Measurements from ENCODE around the gene CHST13.
"Not testable (repeated sequence)": the region's sequence is repeated elsewhere in the genome, so short reads cannot be mapped to it uniquely, and the experiment has no call there.

CHST13 gene

GRCh38 chr3:126556637-126557414 is 32.9 kb downstream of the CHST13 start:
- DNase-seq, result no peak

GRCh38 chr3:126557415-126557745 is 33.4 kb downstream of the CHST13 start:
- DNase-seq, result no peak

- DNase-seq, result no peak
Measured at GRCh38 chr3:126557761-126558160, 33.8 kb downstream of the CHST13 start.

GRCh38 chr3:126558336-126559071 is 34.5 kb downstream of the CHST13 start, which contains the start of gene C3orf22:
C3orf22 (minus strand) TSS chr3:126558932; CDS start chr3:126553390, 5,542 bp downstream.
- no peak for DNase-seq

GRCh38 chr3:126562737-126563276 is 38.9 kb downstream of the CHST13 start:
- DNase-seq, result no peak

GRCh38 chr3:126567696-126568438 is 43.9 kb downstream of the CHST13 start:
- DNase-seq, result no peak

GRCh38 chr3:126568776-126569342 is 44.9 kb downstream of the CHST13 start:
- no peak for DNase-seq

- DNase-seq, result no peak
Measured at GRCh38 chr3:126569390-126569975, 45.5 kb downstream of the CHST13 start.

- DNase-seq, result no peak
Measured at GRCh38 chr3:126570103-126570541, 46.2 kb downstream of the CHST13 start.

- no peak for DNase-seq
Measured at GRCh38 chr3:126571078-126571477, 47.1 kb downstream of the CHST13 start.

- no peak for DNase-seq
Measured at GRCh38 chr3:126573492-126574117, 49.6 kb downstream of the CHST13 start.

- no peak for DNase-seq
Measured at GRCh38 chr3:126577261-126577660, 53.3 kb downstream of the CHST13 start.

- no peak for DNase-seq
Measured at GRCh38 chr3:126578702-126579101, 54.7 kb downstream of the CHST13 start.

GRCh38 chr3:126580746-126581145 is 56.8 kb downstream of the CHST13 start:
- no peak for DNase-seq

GRCh38 chr3:126581569-126581968 is 57.6 kb downstream of the CHST13 start:
- no peak for DNase-seq

- DNase-seq, result no peak
Measured at GRCh38 chr3:126582311-126582710, 58.4 kb downstream of the CHST13 start.

GRCh38 chr3:126591515-126591914 is 67.6 kb downstream of the CHST13 start:
- not testable (repeated sequence) for DNase-seq

All from NCI-H446 (cell line).